Mesothelial cell of epicardium (in vitro differentiated cells): Measurements from ENCODE around the gene CCR5AS.

Experiments used
- DNase-seq, 2 experiments: peaks; one replicate each; pipeline ENCODE4 v3.0.0; 2021; ENCODE audit warnings: low spot score in 2 of 2; ENCODE audit not compliant: unreplicated experiment in 2 of 2
- H3K27ac Mint-ChIP-seq: 2 replicates; pipeline ENCODE4 v1.8.0; 2021; ENCODE audit warnings: mixed read lengths
- H3K27me3 Mint-ChIP-seq: 2 replicates; pipeline ENCODE4 v1.8.0; 2021; ENCODE audit warnings: low read depth, mixed read lengths
- H3K36me3 Mint-ChIP-seq: 2 replicates; pipeline ENCODE4 v1.8.0; 2021; ENCODE audit warnings: mixed read lengths
- H3K4me1 Mint-ChIP-seq: 2 replicates; pipeline ENCODE4 v1.8.0; 2021; ENCODE audit warnings: mixed read lengths
- H3K4me3 Mint-ChIP-seq: 2 replicates; pipeline ENCODE4 v1.8.0; 2021; ENCODE audit warnings: mild to moderate bottlenecking, moderate library complexity, mixed read lengths
- H3K9me3 Mint-ChIP-seq: 2 replicates; pipeline ENCODE4 v1.8.0; 2021; ENCODE audit warnings: mixed read lengths
- TF ChIP-seq, protein P1 (sequence below): fragments of 200-600 bp; sonication (generic); IDR thresholded peaks from one replicate; pipeline ENCODE4 v1.5.0; 2021; ENCODE audit warnings: antibody characterized with exemption; ENCODE audit not compliant: unreplicated experiment

CCR5AS gene

DNA sequence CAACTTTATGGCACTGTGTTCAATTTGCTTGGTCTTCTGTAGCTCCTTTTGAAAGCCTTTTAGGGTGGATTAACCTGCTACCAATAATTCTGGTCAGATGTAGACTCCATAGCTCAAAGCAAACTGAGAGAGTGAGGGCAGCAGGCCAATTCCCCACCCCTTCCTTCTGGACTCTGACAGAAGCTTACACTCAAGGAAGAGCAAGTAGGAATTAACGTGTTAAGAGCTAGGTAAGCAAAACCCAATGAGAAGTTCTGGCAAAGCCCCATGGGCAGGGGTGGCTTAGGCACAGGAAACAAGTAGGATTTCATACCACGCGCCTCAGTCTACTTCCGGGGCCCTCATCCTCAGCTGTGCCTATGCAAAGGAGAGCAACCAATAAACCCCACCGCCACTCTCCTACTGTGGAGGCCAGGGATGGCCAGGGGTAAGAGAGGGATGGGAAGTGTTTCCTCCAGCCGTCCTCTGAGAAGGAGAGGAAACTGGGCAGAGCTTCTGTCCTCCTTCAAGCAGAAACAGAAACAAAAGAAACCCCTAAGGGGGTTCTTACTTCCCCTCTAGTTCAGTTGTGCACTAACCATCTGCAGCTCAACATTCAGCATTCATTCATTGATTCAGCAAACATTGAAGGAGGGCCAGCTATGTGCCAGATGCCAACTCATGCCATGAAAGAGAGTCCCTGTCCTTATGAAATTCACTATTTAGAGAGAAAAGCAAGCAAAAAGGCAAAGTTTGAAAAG is 23.5 kb downstream of the CCR5AS start:
- H3K4me3 Mint-ChIP-seq: no peak overlapping the region
- DNase-seq: no peak
- no peak overlapping the region for H3K27ac Mint-ChIP-seq
- peaks cover 10% of the 10 kb centered on the region for H3K27me3 Mint-ChIP-seq
- H3K36me3 Mint-ChIP-seq: no peaks in the 10 kb centered on the region
- no peaks in the 10 kb centered on the region for H3K9me3 Mint-ChIP-seq
- TF ChIP-seq, protein P1, sequence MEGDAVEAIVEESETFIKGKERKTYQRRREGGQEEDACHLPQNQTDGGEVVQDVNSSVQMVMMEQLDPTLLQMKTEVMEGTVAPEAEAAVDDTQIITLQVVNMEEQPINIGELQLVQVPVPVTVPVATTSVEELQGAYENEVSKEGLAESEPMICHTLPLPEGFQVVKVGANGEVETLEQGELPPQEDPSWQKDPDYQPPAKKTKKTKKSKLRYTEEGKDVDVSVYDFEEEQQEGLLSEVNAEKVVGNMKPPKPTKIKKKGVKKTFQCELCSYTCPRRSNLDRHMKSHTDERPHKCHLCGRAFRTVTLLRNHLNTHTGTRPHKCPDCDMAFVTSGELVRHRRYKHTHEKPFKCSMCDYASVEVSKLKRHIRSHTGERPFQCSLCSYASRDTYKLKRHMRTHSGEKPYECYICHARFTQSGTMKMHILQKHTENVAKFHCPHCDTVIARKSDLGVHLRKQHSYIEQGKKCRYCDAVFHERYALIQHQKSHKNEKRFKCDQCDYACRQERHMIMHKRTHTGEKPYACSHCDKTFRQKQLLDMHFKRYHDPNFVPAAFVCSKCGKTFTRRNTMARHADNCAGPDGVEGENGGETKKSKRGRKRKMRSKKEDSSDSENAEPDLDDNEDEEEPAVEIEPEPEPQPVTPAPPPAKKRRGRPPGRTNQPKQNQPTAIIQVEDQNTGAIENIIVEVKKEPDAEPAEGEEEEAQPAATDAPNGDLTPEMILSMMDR: no peak
- peaks cover 9% of the 10 kb centered on the region for H3K4me1 Mint-ChIP-seq

DNA sequence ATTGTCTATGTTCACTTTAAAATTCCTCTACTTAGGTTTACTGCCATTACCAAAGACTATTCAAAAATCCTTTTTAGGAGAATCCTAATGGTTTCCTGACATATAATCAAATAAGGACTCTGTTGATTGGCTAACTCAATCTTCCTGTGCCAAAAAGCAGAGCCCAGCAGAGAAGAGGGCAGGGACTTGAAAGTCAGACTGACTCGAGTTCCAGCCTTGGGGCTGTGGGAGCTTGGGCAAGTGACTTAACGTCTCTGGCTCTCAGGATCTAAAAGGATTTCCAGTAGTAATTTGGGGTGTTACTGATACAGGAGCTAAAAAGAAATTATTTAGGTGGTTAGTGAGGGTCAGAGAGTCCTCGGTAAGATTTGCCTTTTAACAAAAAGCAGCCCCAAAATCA is 25.2 kb downstream of the CCR5AS start:
- Mint-ChIP-seq H3K27me3 (peaks cover 20% of the 10 kb centered on the region), H3K36me3 (no peaks in the 10 kb centered on the region), H3K4me3 (no peak overlapping the region), H3K9me3 (no peaks in the 10 kb centered on the region), H3K27ac (no peak overlapping the region), H3K4me1 (peaks cover 9% of the 10 kb centered on the region)
- TF ChIP-seq, protein P1: no peak
- DNase-seq: no peak

DNA sequence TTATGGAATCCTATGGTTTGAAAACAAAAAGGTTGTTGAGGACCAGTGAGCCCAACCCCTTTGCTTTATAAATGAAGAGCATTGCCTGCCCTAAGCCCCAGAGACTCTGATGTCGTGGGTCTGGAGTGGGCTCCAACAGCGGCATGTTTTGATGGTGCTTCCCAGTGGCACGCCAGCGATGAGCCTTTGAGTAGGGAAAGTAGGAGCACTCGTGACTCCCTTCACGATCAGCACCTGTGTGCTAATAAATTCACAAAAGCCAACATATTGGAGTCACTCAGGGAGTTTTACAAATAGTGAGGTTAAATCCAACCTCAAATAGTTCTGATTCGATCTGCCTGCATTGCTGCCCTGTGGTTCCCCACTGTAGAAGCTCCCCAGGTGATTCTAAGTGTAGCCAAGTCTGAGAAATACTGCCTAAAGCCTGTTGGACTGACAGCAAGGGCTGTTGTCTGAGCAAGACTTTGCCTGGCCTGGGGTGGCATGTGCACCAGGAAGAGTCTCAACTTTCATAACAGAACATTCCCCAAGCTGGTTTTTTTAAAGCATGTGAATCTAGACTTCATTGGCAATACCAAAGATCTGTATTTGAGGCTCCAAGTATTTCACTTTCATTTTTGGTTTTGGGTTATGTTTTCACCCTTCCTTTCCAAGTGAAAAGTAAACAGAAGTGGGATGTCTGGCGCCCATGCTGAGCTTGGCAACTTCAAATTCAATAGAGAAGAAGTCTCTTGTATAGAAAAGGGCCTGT is 26.2 kb downstream of the CCR5AS start:
- no peak overlapping the region for H3K27ac Mint-ChIP-seq
- TF ChIP-seq, protein P1: no peak
- H3K4me3 Mint-ChIP-seq: no peak overlapping the region
- H3K27me3 Mint-ChIP-seq: peaks cover 27% of the 10 kb centered on the region
- DNase-seq: no peak
- no peaks in the 10 kb centered on the region for H3K36me3 Mint-ChIP-seq
- H3K9me3 Mint-ChIP-seq: no peaks in the 10 kb centered on the region
- peaks cover 6% of the 10 kb centered on the region for H3K4me1 Mint-ChIP-seq

- Mint-ChIP-seq H3K4me3 (no peak overlapping the region), H3K27ac (no peak overlapping the region), H3K36me3 (no peaks in the 10 kb centered on the region), H3K9me3 (no peaks in the 10 kb centered on the region), H3K27me3 (peaks cover 42% of the 10 kb centered on the region), H3K4me1 (no peaks in the 10 kb centered on the region)
- TF ChIP-seq, protein P1: no peak
- DNase-seq: peak in 1 of 2 experiments; percentile 57
Measured at GRCh38 chr3:46378426-46378942, 28.4 kb downstream of the CCR5AS start.

GRCh38 chr3:46375814-46376213 is 31.1 kb downstream of the CCR5AS start:
- no peak overlapping the region for H3K4me3 Mint-ChIP-seq
- H3K4me1 Mint-ChIP-seq: peaks cover under 1% of the 10 kb centered on the region
- no peak for DNase-seq
- TF ChIP-seq, protein P1: no peak
- H3K27me3 Mint-ChIP-seq: peaks cover 56% of the 10 kb centered on the region
- no peak overlapping the region for H3K27ac Mint-ChIP-seq
- no peaks in the 10 kb centered on the region for H3K36me3 Mint-ChIP-seq
- no peaks in the 10 kb centered on the region for H3K9me3 Mint-ChIP-seq
